ENCODE results near the gene PORCN.

DNA sequence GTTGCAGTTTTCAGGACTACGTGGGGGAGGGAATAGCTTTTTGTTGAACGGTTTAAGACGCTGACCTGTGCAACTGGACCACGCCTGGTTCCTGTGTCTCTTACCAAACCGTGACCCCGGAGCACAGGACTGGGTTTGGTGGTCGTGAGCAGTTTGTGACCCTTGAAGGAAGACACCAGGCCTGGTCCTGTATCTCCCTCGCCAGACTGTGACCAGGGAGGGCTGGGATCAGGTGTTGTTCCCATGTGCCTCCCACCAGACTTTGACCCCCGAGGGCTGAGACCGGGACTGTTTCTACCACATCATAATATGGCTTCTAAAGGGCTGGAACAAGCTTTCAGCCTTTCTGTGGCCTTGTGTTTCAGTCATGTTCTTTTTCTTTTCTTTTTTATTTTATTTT, 13.5 kb downstream of the PORCN start:
- TF ChIP-seq, protein P1, sequence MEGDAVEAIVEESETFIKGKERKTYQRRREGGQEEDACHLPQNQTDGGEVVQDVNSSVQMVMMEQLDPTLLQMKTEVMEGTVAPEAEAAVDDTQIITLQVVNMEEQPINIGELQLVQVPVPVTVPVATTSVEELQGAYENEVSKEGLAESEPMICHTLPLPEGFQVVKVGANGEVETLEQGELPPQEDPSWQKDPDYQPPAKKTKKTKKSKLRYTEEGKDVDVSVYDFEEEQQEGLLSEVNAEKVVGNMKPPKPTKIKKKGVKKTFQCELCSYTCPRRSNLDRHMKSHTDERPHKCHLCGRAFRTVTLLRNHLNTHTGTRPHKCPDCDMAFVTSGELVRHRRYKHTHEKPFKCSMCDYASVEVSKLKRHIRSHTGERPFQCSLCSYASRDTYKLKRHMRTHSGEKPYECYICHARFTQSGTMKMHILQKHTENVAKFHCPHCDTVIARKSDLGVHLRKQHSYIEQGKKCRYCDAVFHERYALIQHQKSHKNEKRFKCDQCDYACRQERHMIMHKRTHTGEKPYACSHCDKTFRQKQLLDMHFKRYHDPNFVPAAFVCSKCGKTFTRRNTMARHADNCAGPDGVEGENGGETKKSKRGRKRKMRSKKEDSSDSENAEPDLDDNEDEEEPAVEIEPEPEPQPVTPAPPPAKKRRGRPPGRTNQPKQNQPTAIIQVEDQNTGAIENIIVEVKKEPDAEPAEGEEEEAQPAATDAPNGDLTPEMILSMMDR (IDR thresholded peaks at IDR 0.05 in 8 of 11, conservative IDR thresholded peaks at IDR 0.05 in 3 of 11), result no peak
- TF ChIP-seq POLR2AphosphoS5 (IDR thresholded peaks at IDR 0.05) (no peak), POLR2A (IDR thresholded peaks at IDR 0.05) (no peak)
